GM11168 (cell line): ENCODE measurements around the gene MYCL.
"Not testable (repeated sequence)": the region's sequence is repeated elsewhere in the genome, so short reads cannot be mapped to it uniquely, and the experiment has no call there.

Experiments
- in situ Hi-C: fragments of 300-500 bp; cut with MboI; formaldehyde crosslinking; loops from one replicate; pipeline ENCODE4 v1.12.0; 2022; ENCODE audit warnings: low sequenced_read_pairs; ENCODE audit not compliant: unreplicated experiment

Gene MYCL

DNA sequence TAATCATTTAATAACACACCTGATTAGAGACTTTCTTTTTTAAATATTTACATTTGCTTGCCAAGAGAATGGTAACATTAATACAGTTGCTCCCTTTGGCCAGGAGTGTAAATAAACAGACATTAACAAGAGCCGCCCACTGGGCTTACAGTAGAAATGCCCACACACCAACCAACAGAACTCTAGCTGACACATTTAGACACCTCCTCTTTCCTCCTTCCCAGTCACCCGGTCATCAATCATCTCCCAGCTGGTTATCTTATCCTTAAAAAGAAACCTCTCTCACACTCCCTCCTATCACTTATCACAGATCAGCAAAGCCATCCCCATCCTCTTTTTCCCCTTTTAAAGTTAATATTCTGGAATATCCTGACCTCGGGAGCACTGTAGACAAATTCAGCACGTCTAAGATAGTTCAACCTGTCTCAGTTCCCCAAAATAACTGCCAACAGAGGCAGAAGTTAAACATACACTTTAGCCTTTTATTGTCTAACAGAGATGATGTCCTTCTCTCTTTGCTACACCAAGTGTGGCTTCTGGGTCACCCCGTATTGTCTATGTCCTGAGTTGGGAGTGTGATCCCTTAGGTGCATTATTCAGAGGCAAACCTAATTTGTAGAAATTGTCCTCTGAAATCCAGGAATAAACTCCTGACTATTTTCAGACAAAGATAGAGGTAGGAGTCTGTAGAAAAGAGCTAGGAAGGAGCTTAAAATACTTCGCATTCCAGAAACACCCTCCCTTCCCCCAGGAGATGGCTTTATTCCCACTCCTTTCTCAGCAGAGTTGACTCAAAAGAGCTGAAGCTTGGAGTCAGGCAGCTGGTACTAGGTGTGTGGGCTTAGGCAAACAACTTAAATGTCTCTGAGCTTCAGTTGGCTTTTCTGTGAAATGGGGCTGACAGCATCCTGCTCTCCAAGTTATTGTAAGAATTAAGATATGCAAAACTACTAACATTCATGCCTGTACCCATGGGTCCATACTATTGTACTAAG lies 8.8 kb downstream of the MYCL start:
- in situ Hi-C loops: no loop called here

DNA sequence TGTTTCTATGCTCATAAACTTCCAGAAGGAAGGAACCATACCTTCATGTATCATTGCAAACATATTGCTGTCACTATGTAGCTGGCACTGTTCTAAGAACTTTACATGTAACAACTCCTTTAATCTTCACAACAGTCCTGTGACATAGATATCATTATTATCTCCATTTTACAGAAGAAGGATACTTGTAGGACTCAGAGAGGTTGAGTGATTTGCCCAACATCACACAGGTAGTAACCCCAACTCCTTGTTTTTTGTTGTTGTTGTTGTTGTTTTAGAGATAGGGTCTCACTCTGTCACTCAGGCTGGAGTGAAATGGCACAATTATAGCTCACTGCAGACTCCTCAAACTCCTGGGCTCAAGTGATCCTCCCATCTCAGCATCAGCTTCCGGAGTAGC lies 10.8 kb downstream of the MYCL start:
- in situ Hi-C loops: no loop called here

DNA sequence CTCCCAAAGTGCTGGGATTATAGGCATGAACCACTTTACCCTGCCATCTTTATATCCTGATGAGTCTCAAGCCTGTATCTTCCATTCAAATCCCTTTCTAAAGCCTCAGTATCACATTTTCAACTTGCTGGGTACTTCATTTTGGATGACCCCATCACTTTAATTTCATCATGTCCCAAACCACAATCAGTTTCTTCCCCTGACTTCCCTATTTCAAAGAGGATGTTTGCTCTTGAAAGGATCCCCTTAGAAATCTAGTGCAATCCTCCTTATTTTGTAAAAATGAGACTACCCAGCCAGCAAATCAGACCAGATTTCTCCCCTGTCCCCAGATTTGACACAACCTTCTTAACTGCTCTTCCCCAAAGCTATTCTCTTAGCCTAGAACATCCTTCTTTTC lies 11.4 kb downstream of the MYCL start:
- in situ Hi-C loops: no loop called here

DNA sequence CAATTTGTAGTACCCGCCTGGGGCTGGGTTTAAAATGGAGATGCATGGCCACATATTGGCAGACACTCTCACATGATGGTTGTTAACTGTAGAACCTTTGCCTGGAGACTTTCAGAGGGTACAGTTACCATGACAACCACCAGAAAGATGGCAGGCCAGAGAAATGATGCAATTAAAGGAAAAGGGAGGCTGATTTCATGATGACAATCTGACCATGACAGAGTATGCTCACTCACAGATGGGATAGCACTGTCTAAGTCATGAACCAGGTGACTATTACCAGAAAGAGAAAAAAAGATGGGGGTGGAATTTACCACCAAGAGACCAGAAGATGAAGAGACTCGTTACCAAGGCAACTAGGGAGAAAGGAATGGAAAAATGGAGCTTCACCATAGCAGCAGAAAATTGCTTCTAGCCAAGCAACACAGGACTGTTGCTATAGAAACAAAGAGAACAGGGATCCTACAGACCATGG lies 14.9 kb downstream of the MYCL start:
- in situ Hi-C loops: no loop called here

DNA sequence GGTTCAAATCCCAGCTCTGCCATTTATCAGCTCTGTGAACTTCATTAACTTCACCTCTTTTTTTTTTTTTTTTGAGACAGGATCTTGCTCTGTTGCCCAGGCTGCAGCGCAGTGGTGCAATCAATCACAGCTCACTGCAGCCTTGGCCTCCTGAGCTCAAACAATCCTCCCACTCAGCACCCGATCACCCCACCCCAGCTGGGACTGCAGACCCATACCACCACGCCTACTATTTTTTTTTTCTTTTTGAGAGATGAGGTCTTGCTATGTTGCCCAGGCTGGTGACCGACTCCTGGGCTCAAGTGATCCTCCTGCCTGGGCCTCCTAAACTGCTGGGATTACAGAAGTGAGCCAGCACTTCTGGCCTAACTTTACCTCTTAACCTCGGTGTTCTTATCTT lies 16.2 kb downstream of the MYCL start:
- in situ Hi-C loops: no loop called here

DNA sequence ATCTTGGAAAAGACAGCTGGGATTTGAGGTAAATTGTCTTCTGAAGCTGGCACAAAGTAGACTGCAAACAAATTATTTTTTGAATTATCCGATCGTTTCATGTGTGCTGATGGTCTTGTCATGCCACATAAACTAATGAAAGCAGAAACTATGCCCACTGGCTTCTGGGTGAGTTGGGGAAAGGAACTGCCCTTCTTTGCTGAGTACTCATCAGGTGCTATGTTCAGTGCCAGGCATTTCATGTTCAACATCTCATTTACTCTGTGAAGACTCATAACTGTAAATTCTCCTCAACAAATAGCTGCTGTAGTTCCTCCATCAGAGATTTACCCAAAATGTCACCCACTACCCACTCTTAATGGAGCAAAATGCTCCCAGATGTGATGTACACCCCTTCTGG lies 19.6 kb downstream of the MYCL start:
- in situ Hi-C loops: no loop called here

DNA sequence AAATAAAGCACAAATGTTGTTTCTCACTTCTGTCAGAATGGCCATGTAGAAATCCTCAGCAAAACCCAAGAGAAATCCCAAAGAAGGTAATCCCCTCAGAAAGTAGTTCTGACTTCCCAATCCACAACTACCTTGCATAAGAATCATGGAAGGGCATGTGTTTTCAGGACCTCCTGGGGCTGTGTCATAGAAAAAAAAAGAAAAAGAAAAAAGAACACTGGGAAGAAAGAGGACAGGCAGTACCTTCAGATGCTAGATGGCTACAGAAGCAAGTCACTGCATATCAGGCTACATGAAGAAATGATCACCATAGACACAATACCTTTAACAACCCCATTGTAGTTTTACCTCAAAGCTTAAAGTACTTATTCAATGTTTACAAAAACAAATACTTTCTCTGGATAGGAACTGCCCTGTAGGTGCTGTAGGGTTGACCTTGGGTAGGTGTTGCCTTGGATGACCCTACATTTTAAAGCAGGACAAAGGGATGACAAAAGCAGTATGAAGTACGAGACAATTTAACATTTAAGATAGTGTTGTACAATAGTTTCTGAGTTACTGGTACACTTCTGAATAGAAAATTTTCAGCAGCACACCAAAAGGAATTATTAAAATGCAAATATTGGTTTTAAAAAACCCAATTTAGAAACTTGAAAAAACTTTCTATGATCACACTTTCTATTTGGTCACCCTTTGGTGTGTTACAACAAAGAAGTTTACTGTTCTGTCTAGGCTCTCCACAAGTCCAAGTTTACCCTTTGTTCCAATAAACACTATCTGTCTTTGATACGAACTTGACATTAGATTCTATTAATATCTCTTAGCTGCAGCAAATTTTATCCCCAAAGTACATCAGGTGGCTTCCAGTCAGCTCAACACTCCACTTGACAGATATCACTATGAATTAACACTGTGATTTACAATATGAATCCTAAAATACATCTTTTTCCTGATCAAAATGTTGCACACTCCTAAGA lies 23.4 kb downstream of the MYCL start:
- in situ Hi-C loops: no loop called here

DNA sequence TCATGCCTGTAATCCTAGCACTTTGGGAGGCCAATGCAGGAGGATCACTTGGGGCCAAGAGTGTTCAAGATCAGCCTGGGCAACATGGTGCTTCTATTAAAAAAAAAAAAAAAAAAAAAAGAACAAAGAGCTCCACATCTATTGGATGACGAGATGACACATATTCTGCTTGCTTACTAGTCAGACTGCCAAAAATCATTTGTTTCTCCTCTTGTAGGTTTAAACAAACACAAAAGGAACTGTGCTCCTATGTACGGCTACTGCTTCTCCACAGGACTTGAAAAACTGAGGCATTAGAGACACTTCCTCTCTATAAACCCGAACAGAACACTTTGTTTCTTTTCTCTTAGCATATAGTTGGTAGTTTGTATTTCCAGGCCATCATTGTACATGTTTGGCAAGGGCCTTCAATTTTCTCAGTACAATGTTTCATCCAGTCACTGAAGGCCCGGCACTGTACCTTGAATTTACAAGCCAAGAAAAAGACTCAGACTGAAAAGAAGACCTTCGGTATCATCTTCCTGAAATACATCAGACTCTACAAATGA lies 24.4 kb downstream of the MYCL start:
- in situ Hi-C loops: no loop called here

DNA sequence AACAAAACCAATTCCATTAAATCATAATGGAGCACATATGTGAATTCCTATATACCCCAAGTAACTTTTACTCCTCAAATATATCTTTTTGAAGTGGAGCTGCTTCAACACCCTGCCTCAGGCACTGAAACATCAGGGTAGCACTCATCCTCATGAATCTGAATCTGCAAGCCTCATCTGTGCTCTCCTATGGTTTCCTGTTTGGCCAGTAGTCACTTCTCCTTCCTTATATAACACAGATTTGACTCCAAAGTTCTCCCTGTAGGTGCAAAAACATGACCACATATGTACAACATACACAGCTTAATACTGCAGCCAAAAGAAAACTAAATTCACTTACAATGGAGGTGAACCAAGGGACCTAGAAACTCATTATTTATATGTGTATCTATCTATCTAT lies 25.6 kb downstream of the MYCL start:
- in situ Hi-C loops: no loop called here

DNA sequence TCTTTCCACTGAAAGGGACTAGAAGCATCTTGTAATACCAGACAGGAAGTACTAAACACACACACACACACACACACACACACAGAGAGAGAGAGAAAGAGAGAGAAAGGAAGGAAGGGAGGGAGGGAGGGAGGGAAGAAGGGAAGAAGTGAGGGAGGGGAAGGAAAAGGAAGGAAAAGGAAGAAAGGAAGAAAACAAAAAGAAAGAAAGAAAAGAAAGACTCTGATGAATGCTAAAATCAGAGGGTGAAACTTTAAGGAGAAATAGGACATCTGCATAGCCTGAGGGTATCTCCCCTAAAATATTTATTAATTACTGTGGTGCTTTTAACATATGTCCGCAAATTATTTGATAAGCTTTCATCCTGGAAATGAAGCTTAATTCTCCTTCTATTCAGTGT lies 29.0 kb downstream of the MYCL start:
- in situ Hi-C loops: no loop called here

DNA sequence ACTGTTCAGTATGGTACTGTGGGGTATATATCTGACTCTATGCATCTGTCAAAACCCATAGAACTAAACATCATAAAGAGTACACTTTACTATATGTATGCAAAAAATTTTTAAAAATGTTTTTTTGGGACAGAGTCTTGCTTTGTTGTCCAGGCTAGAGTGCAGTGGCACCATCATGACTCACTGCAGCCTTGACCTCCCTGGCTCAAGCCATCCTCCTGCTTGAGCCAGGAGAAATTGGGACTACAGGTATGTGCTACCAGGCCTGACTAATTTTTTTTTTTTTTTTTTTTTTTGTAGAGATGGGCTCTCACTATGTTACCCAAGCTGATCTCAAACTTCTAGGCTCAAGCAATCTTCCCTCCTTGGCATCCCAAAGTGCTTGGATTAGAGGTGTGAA lies 29.9 kb downstream of the MYCL start:
- in situ Hi-C loops: no loop called here

DNA sequence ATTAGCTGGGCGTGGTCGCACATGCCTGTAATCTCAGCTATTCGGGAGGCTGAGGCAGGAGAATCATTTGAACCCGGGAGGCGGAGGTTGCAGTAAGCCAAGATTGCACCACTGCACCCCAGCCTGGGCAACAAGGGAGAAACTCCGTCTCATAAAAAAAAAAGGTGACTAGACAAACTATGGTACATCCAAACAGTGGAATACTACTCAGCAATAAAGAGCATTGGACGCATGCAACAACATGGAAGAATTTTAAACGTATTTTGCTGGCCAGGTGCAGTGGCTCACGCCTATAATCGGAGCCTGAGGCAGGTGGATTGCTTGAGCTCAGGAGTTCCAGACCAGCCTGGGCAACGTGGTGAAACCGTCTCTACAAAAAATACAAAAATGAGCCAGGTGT lies 30.7 kb downstream of the MYCL start:
- in situ Hi-C loops: not testable (repeated sequence)

DNA sequence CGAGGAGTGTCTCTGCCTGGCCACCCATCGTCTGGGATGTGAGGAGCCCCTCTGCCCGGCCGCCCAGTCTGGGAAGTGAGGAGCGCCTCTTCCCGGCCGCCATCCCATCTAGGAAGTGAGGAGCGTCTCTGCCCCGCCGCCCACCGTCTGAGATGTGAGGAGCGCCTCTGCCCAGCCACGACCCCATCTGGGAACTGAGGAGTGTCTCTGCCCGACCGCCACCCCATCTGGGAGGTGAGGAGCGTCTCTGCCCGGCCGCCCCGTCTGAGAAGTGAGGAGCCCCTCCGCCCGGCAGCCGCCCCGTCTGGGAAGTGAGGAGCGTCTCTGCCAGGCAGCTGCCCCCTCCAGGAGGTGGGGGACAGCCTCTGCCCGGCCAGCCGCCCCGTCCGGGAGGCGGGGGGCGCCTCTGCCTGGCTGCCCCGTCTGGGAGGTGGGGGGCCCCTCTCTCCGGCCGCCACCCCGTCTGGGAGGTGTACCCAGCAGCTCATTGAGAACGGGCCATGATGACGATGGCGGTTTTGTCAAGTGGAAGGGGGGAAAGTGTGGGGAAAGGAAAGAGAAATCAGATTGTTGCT lies 32.1 kb downstream of the MYCL start:
- in situ Hi-C loops: not testable (repeated sequence)

DNA sequence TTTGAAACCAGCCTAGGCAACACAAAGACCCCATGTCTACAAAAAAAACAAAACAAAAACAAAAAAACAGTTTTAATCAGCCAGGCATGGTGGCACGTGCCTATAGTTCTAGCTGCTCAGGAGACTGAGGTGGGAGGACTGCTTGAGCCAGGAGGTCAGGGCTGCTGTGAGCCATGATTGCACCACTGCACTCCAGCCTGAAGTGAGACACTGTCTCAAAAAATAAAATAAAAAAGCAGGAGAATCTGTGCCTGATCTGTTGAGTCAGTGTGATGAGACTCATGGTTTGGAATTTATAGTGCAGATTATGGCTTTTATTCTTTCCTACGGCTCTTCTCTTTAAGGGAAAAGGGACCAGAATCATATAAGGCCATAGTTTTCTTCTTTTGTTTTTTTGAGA lies 35.0 kb downstream of the MYCL start:
- in situ Hi-C loops: no loop called here

DNA sequence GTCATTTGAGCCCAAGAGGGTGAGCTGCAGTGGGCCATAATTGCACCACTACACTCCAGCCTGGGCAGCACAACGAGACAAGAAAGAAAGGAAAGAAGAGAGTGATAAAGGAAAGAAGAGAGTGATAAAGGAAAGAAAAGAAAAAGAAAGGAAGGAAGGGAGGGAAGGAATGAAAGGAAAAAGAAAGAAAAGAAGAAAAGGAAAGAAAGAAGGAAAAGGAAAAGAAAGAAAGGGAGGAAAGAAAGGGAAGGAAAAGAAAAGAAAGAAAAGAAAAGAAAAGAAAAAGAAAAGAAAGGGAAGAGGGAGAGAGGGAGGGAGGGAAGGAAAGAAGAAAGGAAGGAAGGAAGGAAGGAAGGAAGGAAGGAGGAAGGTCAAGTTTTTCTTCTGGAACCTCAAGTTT lies 36.0 kb downstream of the MYCL start:
- in situ Hi-C loops: no loop called here

DNA sequence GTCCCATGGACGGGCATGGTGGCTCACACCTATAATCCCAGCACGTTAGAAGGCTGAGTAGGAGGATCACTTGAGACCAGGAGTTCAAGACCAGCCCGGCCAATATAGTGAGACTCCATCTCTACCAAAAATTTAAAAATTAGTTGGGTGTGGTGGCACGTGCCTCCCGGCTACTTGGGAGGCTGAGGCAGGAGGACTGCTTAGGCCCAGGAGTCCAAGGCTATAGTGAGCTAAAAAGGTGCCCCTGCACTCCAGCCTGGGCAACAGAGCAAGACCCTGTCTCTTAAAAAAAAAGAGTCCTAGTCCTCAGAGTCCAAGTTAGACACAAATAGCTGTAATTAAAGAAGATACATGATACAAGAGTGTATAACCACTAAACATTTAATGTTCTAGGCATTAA lies 38.5 kb downstream of the MYCL start:
- in situ Hi-C loops: no loop called here

DNA sequence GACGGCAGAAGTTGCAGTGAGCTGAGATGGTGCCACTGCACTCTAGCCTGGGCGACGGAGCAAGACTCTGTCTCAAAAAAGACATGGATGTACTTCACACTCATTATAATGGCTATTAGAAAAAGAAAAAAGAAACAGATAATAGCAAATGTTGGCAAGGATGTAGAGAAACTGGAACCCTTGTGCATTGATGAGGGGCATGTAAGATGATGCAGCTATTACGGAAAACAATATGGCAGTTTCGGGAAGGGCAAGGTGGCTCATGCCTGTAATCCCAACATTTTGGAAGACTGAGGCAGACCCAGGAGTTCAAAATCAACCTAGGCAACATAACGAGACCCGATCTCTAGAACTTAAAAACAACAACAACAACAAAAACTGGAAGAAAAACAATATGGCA lies 40.7 kb downstream of the MYCL start:
- in situ Hi-C loops: no loop called here

DNA sequence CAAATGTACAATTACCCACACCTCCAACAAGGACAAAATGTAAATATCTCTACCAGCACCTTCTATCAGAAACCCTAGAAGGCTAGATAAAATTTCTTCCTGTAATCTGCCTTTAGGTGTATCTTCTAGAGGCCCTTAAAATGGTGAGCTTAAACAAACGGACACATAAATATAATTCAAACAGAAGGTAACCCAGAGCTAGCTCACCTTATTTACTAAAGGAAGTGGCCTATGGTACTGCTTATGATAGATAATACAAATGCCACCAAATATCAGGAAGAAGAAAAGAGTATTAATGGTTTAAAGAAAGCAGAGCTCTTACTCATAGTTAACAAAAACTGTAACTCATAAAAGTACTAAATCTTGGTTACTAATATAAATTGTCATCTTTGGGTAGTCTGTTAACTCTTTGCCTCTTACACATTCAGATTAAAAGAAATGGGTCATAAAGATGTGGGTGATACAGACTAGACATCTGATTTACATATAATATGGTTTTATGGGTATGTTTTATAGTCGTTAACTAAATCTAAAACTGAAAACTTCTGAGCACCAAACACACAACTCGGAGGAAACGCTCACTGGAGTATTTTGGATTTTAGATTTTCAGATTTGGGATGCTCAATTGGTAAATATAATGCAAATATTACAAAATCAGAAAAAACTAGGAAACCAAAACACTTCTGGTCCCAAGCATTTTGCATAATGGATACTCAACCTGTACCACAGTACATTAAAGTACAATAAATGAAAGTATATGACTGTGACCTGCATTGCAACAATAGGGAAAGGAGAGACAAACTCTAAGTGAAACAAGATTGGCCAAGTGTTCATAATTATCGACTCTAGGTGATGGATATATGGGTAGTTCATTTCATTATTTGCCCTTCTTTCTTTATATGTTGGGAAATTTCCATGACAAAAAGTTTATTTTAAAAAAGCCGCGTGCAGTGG lies 41.6 kb downstream of the MYCL start:
- in situ Hi-C loops: no loop called here

DNA sequence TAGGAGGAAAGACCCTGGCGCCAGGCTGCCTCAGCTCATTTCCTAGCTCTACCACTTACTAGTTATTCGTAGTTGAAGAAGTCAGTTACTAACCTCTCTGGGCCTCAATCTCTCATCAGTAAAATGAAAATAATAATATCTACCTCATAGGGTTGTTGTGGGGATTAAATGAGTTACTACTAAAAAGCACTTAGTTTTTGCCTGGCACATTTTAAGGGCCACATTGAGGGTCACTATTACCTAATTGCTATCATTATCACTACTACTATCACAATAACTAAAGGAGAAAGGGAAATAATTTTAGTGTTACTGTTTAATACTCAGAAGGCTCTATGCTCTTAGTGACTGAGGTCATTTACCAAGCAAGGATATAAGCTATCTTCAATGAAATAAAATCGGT lies 43.4 kb downstream of the MYCL start:
- in situ Hi-C loops: no loop called here
